ENCODE measurements around the gene PLG.
"Not testable (repeated sequence)": the region's sequence is repeated elsewhere in the genome, so short reads cannot be mapped to it uniquely, and the experiment has no call there.

PLG gene

GRCh38 chr6:160742090-160742489, 40.0 kb downstream of the PLG start:
- peak overlapping the region; percentile 62; the same call in 1 of the 2 replicates for H3K9ac ChIP-seq
- peak overlapping the region; percentile 83 for H3K27ac ChIP-seq
- H3K4me1 ChIP-seq = peaks cover 76% of the 10 kb centered on the region

DNA sequence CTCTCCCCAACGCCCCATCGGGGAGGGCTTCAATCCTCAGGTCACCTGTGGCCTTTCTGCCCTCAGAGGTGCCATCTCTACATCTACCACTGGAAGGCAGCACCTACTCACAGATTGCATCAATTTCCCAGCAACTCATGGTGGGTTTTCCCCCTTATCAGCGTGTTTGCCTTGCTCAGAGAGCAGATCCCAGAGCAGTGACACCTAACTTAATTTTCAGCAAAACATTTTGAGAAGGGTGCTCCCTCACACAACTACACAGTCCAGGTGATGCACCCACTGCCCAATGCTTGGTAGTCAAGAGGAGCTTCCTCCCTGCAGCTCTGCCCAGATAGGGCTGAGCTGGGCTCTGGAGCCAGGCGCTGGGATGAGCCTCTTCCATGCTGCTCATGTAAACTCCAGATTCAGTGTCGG, 48.2 kb downstream of the PLG start:
- Histone ChIP-seq H3K9me3 (peaks cover 15% of the 10 kb centered on the region), H3K4me2 (no peak overlapping the region), H3K27me3 (no peaks in the 10 kb centered on the region), H3K36me3 (no peaks in the 10 kb centered on the region), H3K4me3 (no peak overlapping the region), H4K20me1 (no peaks in the 10 kb centered on the region), H3K9ac (no peak overlapping the region), H3K4me1 (no peaks in the 10 kb centered on the region), H3K27ac (no peak overlapping the region)
- TF ChIP-seq Cebpa-rat (IDR thresholded peaks at IDR 0.05) = no peak

More at GRCh38 chr6:160742090-160742489, 40.0 kb downstream of the PLG start:
- Histone ChIP-seq H3K27me3 (no peaks in the 10 kb centered on the region), H3K9me3 (peaks cover 24% of the 10 kb centered on the region), H3K4me2 (peak overlapping the region; percentile 76), H3K4me3 (no peak overlapping the region; the same call in 1 of the 2 replicates), H3K36me3 (no peaks in the 10 kb centered on the region), H4K20me1 (no peaks in the 10 kb centered on the region)
- TF ChIP-seq Cebpa-rat (IDR thresholded peaks at IDR 0.05) = no peak

DNA sequence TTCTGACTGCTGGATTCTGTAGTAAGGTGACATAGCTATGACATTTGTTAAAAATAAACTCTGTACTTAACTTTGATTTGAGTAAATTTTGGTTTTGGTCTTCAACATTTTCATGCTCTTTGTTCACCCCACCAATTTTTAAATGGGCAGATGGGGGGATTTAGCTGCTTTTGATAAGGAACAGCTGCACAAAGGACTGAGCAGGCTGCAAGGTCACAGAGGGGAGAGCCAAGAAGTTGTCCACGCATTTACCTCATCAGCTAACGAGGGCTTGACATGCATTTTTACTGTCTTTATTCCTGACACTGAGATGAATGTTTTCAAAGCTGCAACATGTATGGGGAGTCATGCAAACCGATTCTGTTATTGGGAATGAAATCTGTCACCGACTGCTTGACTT, 51.2 kb downstream of the PLG start:
- not testable (repeated sequence) for H3K27me3 ChIP-seq, H3K9me3 ChIP-seq, H3K9ac ChIP-seq, H3K36me3 ChIP-seq, H3K4me2 ChIP-seq, H3K27ac ChIP-seq, H3K4me1 ChIP-seq, H3K4me3 ChIP-seq, H4K20me1 ChIP-seq

DNA sequence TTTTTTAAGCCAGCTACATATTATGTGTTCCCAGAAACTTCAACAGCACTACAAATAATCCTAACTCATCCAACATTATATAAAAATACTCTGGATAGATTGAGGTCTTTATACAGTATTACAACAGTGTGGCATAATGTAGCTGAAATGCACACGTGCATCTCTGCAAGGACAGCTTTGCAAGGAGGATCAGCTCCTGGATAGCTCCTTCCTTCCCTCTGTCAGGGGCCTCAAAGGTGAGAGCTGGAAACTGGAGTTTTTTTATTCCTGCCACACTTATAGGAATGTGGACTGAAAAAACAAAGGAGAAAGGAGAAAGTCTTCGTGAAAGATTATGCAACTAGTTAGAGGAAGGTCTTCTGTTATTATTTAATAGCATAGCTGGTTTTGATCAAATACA, 53.1 kb downstream of the PLG start:
- TF ChIP-seq Cebpa-rat (IDR thresholded peaks at IDR 0.05) = no peak
- H3K4me3 ChIP-seq = no peak overlapping the region
- H3K27ac ChIP-seq = no peak overlapping the region
- H3K4me2 ChIP-seq = no peak overlapping the region
- H3K4me1 ChIP-seq = no peaks in the 10 kb centered on the region
- H3K9ac ChIP-seq = no peak overlapping the region
- no peaks in the 10 kb centered on the region for H3K36me3 ChIP-seq
- H3K27me3 ChIP-seq = no peaks in the 10 kb centered on the region
- H3K9me3 ChIP-seq = 0 out of 2 replicates have a peak, but pooled peaks cover 2% of the 10 kb centered on the region
- H4K20me1 ChIP-seq = no peaks in the 10 kb centered on the region

DNA sequence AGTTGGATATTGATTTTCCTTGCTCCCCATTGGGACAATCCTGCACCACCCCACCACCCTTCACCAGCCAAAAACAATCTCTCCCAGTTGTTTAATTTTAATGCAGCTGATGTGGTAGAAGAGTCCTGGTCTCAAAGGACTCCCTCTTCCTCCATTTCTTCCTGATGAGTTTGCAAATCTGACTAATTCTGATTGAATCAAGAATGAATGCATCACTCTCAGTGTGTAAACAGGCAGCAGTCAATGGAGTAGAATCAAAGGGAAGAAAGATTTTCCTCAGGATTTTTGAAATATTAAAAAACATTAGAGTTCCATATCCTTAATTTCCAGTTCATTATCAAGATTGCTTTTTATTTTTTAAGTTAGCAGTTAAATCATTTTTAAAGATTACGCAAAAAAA, 54.0 kb downstream of the PLG start:
- H3K4me3 ChIP-seq = no peak overlapping the region
- 0 out of 2 replicates have a peak, but pooled peaks cover 8% of the 10 kb centered on the region for H3K9me3 ChIP-seq
- no peaks in the 10 kb centered on the region for H3K36me3 ChIP-seq
- no peak overlapping the region for H3K27ac ChIP-seq
- H3K9ac ChIP-seq = no peak overlapping the region
- no peaks in the 10 kb centered on the region for H3K4me1 ChIP-seq
- no peaks in the 10 kb centered on the region for H4K20me1 ChIP-seq
- H3K27me3 ChIP-seq = no peaks in the 10 kb centered on the region
- TF ChIP-seq Cebpa-rat (IDR thresholded peaks at IDR 0.05) = no peak
- no peak overlapping the region for H3K4me2 ChIP-seq

GRCh38 chr6:160756871-160757270, 54.8 kb downstream of the PLG start:
- Histone ChIP-seq H3K4me1 (no peaks in the 10 kb centered on the region), H3K4me3 (no peak overlapping the region), H3K4me2 (no peak overlapping the region), H3K9ac (no peak overlapping the region), H3K36me3 (no peaks in the 10 kb centered on the region), H3K27me3 (no peaks in the 10 kb centered on the region), H3K27ac (no peak overlapping the region), H3K9me3 (0 out of 2 replicates have a peak, but pooled peaks cover 8% of the 10 kb centered on the region), H4K20me1 (no peaks in the 10 kb centered on the region)
- no peak for TF ChIP-seq Cebpa-rat (IDR thresholded peaks at IDR 0.05)

- H3K9ac ChIP-seq = no peak overlapping the region
- TF ChIP-seq Cebpa-rat (IDR thresholded peaks at IDR 0.05) = no peak
- peaks cover 15% of the 10 kb centered on the region for H3K9me3 ChIP-seq
- no peak overlapping the region for H3K4me2 ChIP-seq
- H3K4me1 ChIP-seq = peaks cover 10% of the 10 kb centered on the region
- no peaks in the 10 kb centered on the region for H3K27me3 ChIP-seq
- H3K27ac ChIP-seq = no peak overlapping the region
- no peaks in the 10 kb centered on the region for H4K20me1 ChIP-seq
- no peaks in the 10 kb centered on the region for H3K36me3 ChIP-seq
- H3K4me3 ChIP-seq = no peak overlapping the region
Observed at GRCh38 chr6:160764847-160765246, 62.8 kb downstream of the PLG start.

GRCh38 chr6:160765412-160765811, 63.4 kb downstream of the PLG start:
- TF ChIP-seq Cebpa-rat (IDR thresholded peaks at IDR 0.05) = no peak

DNA sequence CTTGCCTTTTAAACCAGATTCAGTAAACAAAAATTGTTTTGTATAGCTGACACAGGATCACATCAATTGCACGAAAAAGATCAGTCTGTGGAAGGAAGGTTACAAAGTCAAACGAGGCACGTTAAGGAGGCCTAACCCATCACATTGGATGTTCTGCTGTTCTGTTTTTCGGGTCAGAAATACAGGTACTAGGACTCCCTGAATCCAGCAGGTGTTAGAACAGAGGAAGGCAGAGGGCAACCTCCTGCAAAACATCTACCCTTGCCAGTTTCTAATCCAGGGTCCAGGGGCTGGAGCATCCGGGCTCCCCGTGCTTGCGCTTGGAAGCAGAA, 64.6 kb downstream of the PLG start:
- Histone ChIP-seq H3K36me3 (no peaks in the 10 kb centered on the region), H4K20me1 (no peaks in the 10 kb centered on the region), H3K4me2 (no peak overlapping the region), H3K4me3 (no peak overlapping the region), H3K4me1 (peaks cover 10% of the 10 kb centered on the region), H3K27ac (no peak overlapping the region), H3K9me3 (peaks cover 7% of the 10 kb centered on the region), H3K27me3 (no peaks in the 10 kb centered on the region), H3K9ac (no peak overlapping the region)
- TF ChIP-seq Cebpa-rat (IDR thresholded peaks at IDR 0.05) = no peak

More at GRCh38 chr6:160765412-160765811, 63.4 kb downstream of the PLG start:
- no peak overlapping the region for H3K27ac ChIP-seq
- H3K4me1 ChIP-seq = peaks cover 10% of the 10 kb centered on the region
- no peak overlapping the region for H3K4me3 ChIP-seq
- no peaks in the 10 kb centered on the region for H3K36me3 ChIP-seq
- H3K9me3 ChIP-seq = peaks cover 11% of the 10 kb centered on the region
- H4K20me1 ChIP-seq = no peaks in the 10 kb centered on the region
- H3K27me3 ChIP-seq = no peaks in the 10 kb centered on the region
- no peak overlapping the region for H3K4me2 ChIP-seq
- H3K9ac ChIP-seq = no peak overlapping the region

DNA sequence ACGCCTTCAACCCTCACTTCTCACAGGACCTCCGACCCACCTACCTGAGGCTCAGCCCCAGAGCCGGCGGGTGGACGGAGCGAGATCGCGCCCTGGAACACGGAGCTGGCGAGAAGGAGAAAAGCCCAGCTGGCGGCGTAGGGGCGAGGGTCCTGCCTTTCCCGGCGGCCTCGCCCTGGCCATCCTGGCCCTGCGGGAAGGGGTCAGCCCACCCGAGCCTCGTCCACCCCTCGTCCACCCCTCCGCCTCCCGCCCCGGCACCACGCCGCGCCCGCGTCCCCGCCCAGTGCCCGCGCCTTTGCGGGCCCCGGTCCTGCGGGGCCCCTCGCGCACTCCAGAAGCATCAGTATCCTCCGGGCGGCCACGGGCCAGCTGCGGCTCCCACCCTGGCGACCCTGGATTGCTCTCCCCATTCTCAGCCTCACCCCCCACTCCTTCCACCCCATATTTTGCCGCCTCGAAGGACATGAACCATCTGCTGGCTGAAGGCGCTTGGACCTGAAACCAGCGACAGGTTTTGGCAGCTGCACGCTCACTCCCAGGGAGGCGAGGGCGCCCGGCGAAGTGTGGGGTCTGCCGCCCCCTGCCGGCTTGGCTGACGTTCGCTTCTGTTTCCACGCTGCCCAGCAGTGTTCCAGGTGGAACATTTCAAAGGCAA, 65.1 kb downstream of the PLG start:
- Histone ChIP-seq H3K4me3 (no peak overlapping the region), H3K4me2 (no peak overlapping the region), H3K9ac (no peak overlapping the region)

GRCh38 chr6:160767647-160768019, 65.6 kb downstream of the PLG start:
- H3K9ac ChIP-seq = no peak overlapping the region
- H3K27ac ChIP-seq = no peak overlapping the region
- TF ChIP-seq Cebpa-rat (IDR thresholded peaks at IDR 0.05) = no peak
- H3K4me2 ChIP-seq = no peak overlapping the region
- H3K27me3 ChIP-seq = no peaks in the 10 kb centered on the region
- peaks cover 10% of the 10 kb centered on the region for H3K4me1 ChIP-seq
- H3K4me3 ChIP-seq = no peak overlapping the region
- no peaks in the 10 kb centered on the region for H4K20me1 ChIP-seq
- peaks cover 7% of the 10 kb centered on the region for H3K9me3 ChIP-seq
- H3K36me3 ChIP-seq = no peaks in the 10 kb centered on the region

More for the DNA sequence above, 65.1 kb downstream of the PLG start:
- no peaks in the 10 kb centered on the region for H3K27me3 ChIP-seq
- TF ChIP-seq Cebpa-rat (IDR thresholded peaks at IDR 0.05) = no peak
- H3K9me3 ChIP-seq = peaks cover 7% of the 10 kb centered on the region
- H3K36me3 ChIP-seq = no peaks in the 10 kb centered on the region
- H3K27ac ChIP-seq = no peak overlapping the region
- no peaks in the 10 kb centered on the region for H4K20me1 ChIP-seq
- peaks cover 10% of the 10 kb centered on the region for H3K4me1 ChIP-seq
